SK-N-SH treated with all-trans-retinoic acid at 6 μM for 48 hours (cell line): ENCODE measurements around the gene TAAR6.

Experiments used
- ATAC-seq: fragments of 200-7000 bp; cut with Tn5 transposase; 3 replicates; pipeline ENCODE4 v1.9.1; 2020; ENCODE audit warnings: mild to moderate bottlenecking, moderate library complexity
- ARNTL ChIP-seq: fragments of 450-650 bp; formaldehyde crosslinking; IDR thresholded peaks from 2 replicates; pipeline ENCODE4 v1.5.0; 2020; ENCODE audit warnings: low read depth, mild to moderate bottlenecking, moderate library complexity, borderline replicate concordance
- BACH2 ChIP-seq: fragments of 250-450 bp; sonication (Bioruptor Pico); IDR thresholded peaks from 2 replicates; pipeline ENCODE4 v1.9.0; 2021; ENCODE audit warnings: mild to moderate bottlenecking, borderline replicate concordance
- CSDC2 ChIP-seq: fragments of 250-450 bp; sonication (Bioruptor Pico); IDR thresholded peaks from 2 replicates; pipeline ENCODE4 v1.5.0; 2020; ENCODE audit warnings: mild to moderate bottlenecking, moderate library complexity
- ESRRG ChIP-seq: fragments of 250-450 bp; sonication (Bioruptor Pico); IDR thresholded peaks from 2 replicates; pipeline ENCODE4 v1.6.1; 2021; ENCODE audit warnings: mild to moderate bottlenecking
- GLIS3 ChIP-seq: fragments of 250-450 bp; sonication (Bioruptor Pico); IDR thresholded peaks from 2 replicates; pipeline ENCODE4 v1.5.0; 2020; ENCODE audit warnings: mild to moderate bottlenecking, moderate library complexity
- ISL1 ChIP-seq: fragments of 250-450 bp; sonication (Bioruptor Pico); IDR thresholded peaks from 2 replicates; pipeline ENCODE4 v2.1.2; 2022; ENCODE audit warnings: mild to moderate bottlenecking, moderate library complexity
- OSR1 ChIP-seq: fragments of 250-450 bp; sonication (Bioruptor Pico); IDR thresholded peaks from 2 replicates; pipeline ENCODE4 v1.8.0; 2022; ENCODE audit warnings: moderate library complexity, mild to moderate bottlenecking, inconsistent platforms
- PPARA ChIP-seq: fragments of 250-450 bp; sonication (Bioruptor Pico); IDR thresholded peaks from 2 replicates; pipeline ENCODE4 v1.5.0; 2020; ENCODE audit warnings: mild to moderate bottlenecking, borderline replicate concordance
- RARB ChIP-seq: fragments of 250-450 bp; sonication (Bioruptor Pico); IDR thresholded peaks from 2 replicates; pipeline ENCODE4 v1.8.0; 2021; ENCODE audit warnings: mild to moderate bottlenecking, moderate library complexity
- SNAI2 ChIP-seq: fragments of 250-450 bp; sonication (Bioruptor Pico); IDR thresholded peaks from 2 replicates; pipeline ENCODE4 v1.5.0; 2020; ENCODE audit warnings: mild to moderate bottlenecking, moderate library complexity
- TCF4 ChIP-seq: fragments of 250-450 bp; sonication (Bioruptor Pico); IDR thresholded peaks from 2 replicates; pipeline ENCODE4 v1.8.0; 2021; ENCODE audit warnings: mild to moderate bottlenecking, moderate library complexity, borderline replicate concordance
- TOX ChIP-seq: fragments of 250-450 bp; sonication (Bioruptor Pico); IDR thresholded peaks from 2 replicates; pipeline ENCODE4 v1.8.0; 2021; ENCODE audit warnings: mild to moderate bottlenecking, moderate library complexity, borderline replicate concordance
- ZC3H10 ChIP-seq: fragments of 250-450 bp; sonication (Bioruptor Pico); IDR thresholded peaks from 2 replicates; pipeline ENCODE4 v1.5.1; 2021; ENCODE audit warnings: mild to moderate bottlenecking, moderate library complexity
- ZFP3 ChIP-seq: fragments of 250-450 bp; sonication (Bioruptor Pico); IDR thresholded peaks from 2 replicates; pipeline ENCODE4 v1.5.0; 2020; ENCODE audit warnings: mild to moderate bottlenecking, moderate library complexity
- ZFP30 ChIP-seq: fragments of 450-650 bp; formaldehyde crosslinking; IDR thresholded peaks from 2 replicates; pipeline ENCODE4 v1.5.0; 2022; ENCODE audit warnings: mild to moderate bottlenecking, moderate library complexity
- ZNF565 ChIP-seq: fragments of 450-650 bp; formaldehyde crosslinking; conservative IDR thresholded peaks from 2 replicates; pipeline ENCODE4 v1.5.0; 2020; ENCODE audit warnings: low read depth, mild to moderate bottlenecking, moderate library complexity
- ZNF70 ChIP-seq: fragments of 450-650 bp; formaldehyde crosslinking; IDR thresholded peaks from 2 replicates; pipeline ENCODE4 v1.5.0; 2020; ENCODE audit warnings: mild to moderate bottlenecking, moderate library complexity
- ZNF8 ChIP-seq: fragments of 450-650 bp; formaldehyde crosslinking; IDR thresholded peaks from 2 replicates; pipeline ENCODE4 v1.5.0; 2020; ENCODE audit warnings: mild to moderate bottlenecking, moderate library complexity
- TF ChIP-seq, protein P1 (sequence below): fragments of 250-450 bp; sonication (Bioruptor Pico); IDR thresholded peaks from 2 replicates; pipeline ENCODE4 v1.5.1; 2020; ENCODE audit warnings: low read depth, mild to moderate bottlenecking, moderate library complexity
- TF ChIP-seq, protein P2 (sequence below): fragments of 250-450 bp; sonication (Bioruptor Pico); IDR thresholded peaks from 2 replicates; pipeline ENCODE4 v1.8.0; 2020; ENCODE audit warnings: mild to moderate bottlenecking, moderate library complexity, borderline replicate concordance
- TF ChIP-seq, protein P3 (sequence below): fragments of 250-450 bp; sonication (Bioruptor Pico); IDR thresholded peaks from 2 replicates; pipeline ENCODE4 v1.5.1; 2021; ENCODE audit warnings: mild to moderate bottlenecking, moderate library complexity
- TF ChIP-seq, protein P4 (sequence below): fragments of 250-450 bp; sonication (Bioruptor Pico); IDR thresholded peaks from 2 replicates; pipeline ENCODE4 v1.8.0; 2021; ENCODE audit warnings: low read depth, mild to moderate bottlenecking, moderate library complexity, borderline replicate concordance
- TF ChIP-seq, protein P5 (sequence below): fragments of 250-450 bp; sonication (Bioruptor Pico); IDR thresholded peaks from 2 replicates; pipeline ENCODE4 v1.5.0; 2020; ENCODE audit warnings: mild to moderate bottlenecking, moderate library complexity

Gene TAAR6

DNA sequence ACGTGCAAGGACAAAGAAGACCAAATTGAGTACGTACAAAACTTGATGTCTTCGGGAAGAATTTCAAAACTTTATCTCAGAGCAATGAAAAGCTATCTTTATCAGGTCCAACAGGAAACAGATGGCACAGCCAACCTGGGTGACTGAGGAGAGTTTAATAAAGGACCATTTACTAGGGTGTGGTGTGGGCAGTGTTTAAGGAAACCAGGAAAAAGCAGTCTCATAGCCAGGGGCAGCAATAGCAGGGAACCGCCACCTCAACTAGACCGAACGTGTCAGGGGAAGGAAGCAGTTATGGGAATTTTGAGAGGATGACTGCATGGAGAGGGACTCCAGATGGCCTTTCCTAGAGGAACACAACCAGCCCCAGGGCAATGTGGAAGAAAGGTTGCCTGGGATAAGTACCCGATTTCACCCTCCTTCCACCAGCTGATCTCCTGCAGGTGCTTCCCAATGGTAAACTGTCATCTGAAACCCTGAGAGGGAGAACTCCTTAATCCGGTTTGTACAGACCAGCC, 34.6 kb downstream of the TAAR6 start (continued):
- TF ChIP-seq, protein P1, sequence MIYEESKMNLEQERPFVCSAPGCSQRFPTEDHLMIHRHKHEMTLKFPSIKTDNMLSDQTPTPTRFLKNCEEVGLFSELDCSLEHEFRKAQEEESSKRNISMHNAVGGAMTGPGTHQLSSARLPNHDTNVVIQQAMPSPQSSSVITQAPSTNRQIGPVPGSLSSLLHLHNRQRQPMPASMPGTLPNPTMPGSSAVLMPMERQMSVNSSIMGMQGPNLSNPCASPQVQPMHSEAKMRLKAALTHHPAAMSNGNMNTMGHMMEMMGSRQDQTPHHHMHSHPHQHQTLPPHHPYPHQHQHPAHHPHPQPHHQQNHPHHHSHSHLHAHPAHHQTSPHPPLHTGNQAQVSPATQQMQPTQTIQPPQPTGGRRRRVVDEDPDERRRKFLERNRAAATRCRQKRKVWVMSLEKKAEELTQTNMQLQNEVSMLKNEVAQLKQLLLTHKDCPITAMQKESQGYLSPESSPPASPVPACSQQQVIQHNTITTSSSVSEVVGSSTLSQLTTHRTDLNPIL = no peak
- no peak for TF ChIP-seq ESRRG (CRISPR knock-in tag)
- no peak for TF ChIP-seq BACH2 (CRISPR knock-in tag)
- no peak for TF ChIP-seq ISL1
- TF ChIP-seq PPARA = no peak
- no peak for TF ChIP-seq CSDC2 (CRISPR knock-in tag)

DNA sequence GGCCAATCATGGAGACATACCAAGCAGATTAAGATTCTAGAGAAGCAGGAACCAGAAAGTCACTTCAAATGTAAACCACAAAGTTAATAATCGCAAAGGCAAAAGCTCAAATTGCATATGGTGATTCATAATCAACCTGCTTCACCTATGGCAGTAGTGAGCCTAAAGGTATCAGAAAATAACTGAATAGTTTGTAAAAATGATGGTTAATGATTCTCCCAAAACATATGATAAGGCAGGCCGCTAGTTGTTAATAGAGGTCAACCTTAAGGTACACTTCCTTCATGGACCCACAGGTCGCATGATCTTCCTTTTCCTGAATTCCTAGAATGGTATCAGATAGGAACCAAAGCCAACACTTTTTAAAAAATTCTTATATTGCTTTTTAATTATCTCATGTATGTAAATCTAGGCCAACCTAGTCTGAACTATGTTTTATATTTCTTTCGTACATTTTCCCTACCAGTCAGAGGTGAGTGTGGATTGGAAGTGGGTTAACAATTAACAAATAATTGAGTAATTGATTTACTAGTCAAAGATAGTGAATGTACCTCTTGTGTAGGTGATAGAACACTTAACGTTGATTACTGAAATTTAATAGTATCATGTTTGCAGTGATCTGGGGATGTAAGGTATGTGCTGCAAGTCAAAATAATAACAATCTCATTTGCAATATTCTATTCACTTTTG, 37.6 kb downstream of the TAAR6 start:
- ATAC-seq = no peak

More for the DNA sequence above, 37.6 kb downstream of the TAAR6 start:
- TF ChIP-seq, protein P2, sequence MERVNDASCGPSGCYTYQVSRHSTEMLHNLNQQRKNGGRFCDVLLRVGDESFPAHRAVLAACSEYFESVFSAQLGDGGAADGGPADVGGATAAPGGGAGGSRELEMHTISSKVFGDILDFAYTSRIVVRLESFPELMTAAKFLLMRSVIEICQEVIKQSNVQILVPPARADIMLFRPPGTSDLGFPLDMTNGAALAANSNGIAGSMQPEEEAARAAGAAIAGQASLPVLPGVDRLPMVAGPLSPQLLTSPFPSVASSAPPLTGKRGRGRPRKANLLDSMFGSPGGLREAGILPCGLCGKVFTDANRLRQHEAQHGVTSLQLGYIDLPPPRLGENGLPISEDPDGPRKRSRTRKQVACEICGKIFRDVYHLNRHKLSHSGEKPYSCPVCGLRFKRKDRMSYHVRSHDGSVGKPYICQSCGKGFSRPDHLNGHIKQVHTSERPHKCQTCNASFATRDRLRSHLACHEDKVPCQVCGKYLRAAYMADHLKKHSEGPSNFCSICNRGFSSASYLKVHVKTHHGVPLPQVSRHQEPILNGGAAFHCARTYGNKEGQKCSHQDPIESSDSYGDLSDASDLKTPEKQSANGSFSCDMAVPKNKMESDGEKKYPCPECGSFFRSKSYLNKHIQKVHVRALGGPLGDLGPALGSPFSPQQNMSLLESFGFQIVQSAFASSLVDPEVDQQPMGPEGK (CRISPR knock-in tag) = no peak
- no peak for TF ChIP-seq TOX
- TF ChIP-seq, protein P3, sequence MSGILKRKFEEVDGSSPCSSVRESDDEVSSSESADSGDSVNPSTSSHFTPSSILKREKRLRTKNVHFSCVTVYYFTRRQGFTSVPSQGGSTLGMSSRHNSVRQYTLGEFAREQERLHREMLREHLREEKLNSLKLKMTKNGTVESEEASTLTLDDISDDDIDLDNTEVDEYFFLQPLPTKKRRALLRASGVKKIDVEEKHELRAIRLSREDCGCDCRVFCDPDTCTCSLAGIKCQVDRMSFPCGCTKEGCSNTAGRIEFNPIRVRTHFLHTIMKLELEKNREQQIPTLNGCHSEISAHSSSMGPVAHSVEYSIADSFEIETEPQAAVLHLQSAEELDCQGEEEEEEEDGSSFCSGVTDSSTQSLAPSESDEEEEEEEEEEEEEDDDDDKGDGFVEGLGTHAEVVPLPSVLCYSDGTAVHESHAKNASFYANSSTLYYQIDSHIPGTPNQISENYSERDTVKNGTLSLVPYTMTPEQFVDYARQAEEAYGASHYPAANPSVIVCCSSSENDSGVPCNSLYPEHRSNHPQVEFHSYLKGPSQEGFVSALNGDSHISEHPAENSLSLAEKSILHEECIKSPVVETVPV (CRISPR knock-in tag) = no peak
- TF ChIP-seq OSR1 = no peak
- no peak for TF ChIP-seq ZFP3 (CRISPR knock-in tag)
- no peak for TF ChIP-seq ZNF565 (CRISPR knock-in tag)
- no peak for TF ChIP-seq GLIS3 (CRISPR knock-in tag)
- TF ChIP-seq ZFP30 = no peak
- TF ChIP-seq ARNTL = no peak
- TF ChIP-seq TCF4 = no peak
- no peak for TF ChIP-seq RARB (CRISPR knock-in tag)
- no peak for TF ChIP-seq ZC3H10 (CRISPR knock-in tag)
- no peak for TF ChIP-seq ZNF70
- TF ChIP-seq ZNF8 = no peak
- TF ChIP-seq ISL1 = no peak
- TF ChIP-seq, protein P4, sequence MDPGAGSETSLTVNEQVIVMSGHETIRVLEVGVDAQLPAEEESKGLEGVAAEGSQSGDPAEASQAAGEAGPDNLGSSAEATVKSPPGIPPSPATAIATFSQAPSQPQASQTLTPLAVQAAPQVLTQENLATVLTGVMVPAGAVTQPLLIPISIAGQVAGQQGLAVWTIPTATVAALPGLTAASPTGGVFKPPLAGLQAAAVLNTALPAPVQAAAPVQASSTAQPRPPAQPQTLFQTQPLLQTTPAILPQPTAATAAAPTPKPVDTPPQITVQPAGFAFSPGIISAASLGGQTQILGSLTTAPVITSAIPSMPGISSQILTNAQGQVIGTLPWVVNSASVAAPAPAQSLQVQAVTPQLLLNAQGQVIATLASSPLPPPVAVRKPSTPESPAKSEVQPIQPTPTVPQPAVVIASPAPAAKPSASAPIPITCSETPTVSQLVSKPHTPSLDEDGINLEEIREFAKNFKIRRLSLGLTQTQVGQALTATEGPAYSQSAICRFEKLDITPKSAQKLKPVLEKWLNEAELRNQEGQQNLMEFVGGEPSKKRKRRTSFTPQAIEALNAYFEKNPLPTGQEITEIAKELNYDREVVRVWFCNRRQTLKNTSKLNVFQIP = no peak
- TF ChIP-seq, protein P1 = no peak
- TF ChIP-seq, protein P5, sequence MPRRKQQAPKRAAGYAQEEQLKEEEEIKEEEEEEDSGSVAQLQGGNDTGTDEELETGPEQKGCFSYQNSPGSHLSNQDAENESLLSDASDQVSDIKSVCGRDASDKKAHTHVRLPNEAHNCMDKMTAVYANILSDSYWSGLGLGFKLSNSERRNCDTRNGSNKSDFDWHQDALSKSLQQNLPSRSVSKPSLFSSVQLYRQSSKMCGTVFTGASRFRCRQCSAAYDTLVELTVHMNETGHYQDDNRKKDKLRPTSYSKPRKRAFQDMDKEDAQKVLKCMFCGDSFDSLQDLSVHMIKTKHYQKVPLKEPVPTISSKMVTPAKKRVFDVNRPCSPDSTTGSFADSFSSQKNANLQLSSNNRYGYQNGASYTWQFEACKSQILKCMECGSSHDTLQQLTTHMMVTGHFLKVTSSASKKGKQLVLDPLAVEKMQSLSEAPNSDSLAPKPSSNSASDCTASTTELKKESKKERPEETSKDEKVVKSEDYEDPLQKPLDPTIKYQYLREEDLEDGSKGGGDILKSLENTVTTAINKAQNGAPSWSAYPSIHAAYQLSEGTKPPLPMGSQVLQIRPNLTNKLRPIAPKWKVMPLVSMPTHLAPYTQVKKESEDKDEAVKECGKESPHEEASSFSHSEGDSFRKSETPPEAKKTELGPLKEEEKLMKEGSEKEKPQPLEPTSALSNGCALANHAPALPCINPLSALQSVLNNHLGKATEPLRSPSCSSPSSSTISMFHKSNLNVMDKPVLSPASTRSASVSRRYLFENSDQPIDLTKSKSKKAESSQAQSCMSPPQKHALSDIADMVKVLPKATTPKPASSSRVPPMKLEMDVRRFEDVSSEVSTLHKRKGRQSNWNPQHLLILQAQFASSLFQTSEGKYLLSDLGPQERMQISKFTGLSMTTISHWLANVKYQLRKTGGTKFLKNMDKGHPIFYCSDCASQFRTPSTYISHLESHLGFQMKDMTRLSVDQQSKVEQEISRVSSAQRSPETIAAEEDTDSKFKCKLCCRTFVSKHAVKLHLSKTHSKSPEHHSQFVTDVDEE (CRISPR knock-in tag) = no peak
- no peak for TF ChIP-seq SNAI2 (CRISPR knock-in tag)
- no peak for TF ChIP-seq PPARA
- TF ChIP-seq, all 23 proteins: peak for 0
